Mesendoderm (in vitro differentiated cells): ENCODE data around the gene RAB11FIP4.
"Not testable (repeated sequence)": the region's sequence is repeated elsewhere in the genome, so short reads cannot be mapped to it uniquely, and the experiment has no call there.

Experiments used
- DNase-seq: peaks from one replicate; pipeline ENCODE4 v3.0.0; 2013
- H2AK5ac ChIP-seq: 2 replicates; pipeline ENCODE4 v1.6.1; 2013; ENCODE audit warnings: low read length, inconsistent platforms
- H2BK120ac ChIP-seq: 2 replicates; pipeline ENCODE4 v1.6.1; 2013; ENCODE audit warnings: low read depth, mild to moderate bottlenecking, low read length, moderate library complexity, mixed read lengths
- H2BK15ac ChIP-seq: replicated peaks from 2 replicates; pipeline ENCODE4 v1.6.1; 2013; ENCODE audit warnings: low read depth, mild to moderate bottlenecking, moderate library complexity
- H2BK5ac ChIP-seq: 2 replicates; pipeline ENCODE4 v1.6.1; 2013; ENCODE audit warnings: low read length, inconsistent platforms
- H3K18ac ChIP-seq: 2 replicates; pipeline ENCODE4 v1.6.1; 2013; ENCODE audit warnings: mild to moderate bottlenecking, low read length, mixed read lengths
- H3K23ac ChIP-seq: one replicate; pipeline ENCODE4 v1.6.1; 2013; ENCODE audit warnings: low read length
- H3K27ac ChIP-seq: 2 replicates; pipeline ENCODE4 v1.5.1; 2013; ENCODE audit warnings: low read depth, mild to moderate bottlenecking, inconsistent platforms, low read length, moderate library complexity
- H3K27me3 ChIP-seq: 2 replicates; pipeline ENCODE4 v1.6.1; 2013; ENCODE audit warnings: low read length, control low read depth, mild to moderate bottlenecking, inconsistent platforms; ENCODE audit not compliant: insufficient read depth, poor library complexity
- H3K36me3 ChIP-seq: 2 replicates; pipeline ENCODE4 v1.6.1; 2013; ENCODE audit warnings: low read length, inconsistent platforms; ENCODE audit not compliant: control insufficient read depth, insufficient read depth
- H3K4ac ChIP-seq: one replicate; pipeline ENCODE4 v1.6.1; 2013; ENCODE audit warnings: low read depth, mild to moderate bottlenecking, low read length, moderate library complexity
- H3K4me1 ChIP-seq: 2 replicates; pipeline ENCODE4 v1.6.1; 2013; ENCODE audit warnings: low read depth, low read length, inconsistent platforms; ENCODE audit not compliant: control insufficient read depth
- H3K4me2 ChIP-seq: 2 replicates; pipeline ENCODE4 v1.6.1; 2013; ENCODE audit warnings: low read length
- H3K4me3 ChIP-seq: 2 replicates; pipeline ENCODE4 v1.5.1; 2013; ENCODE audit warnings: mild to moderate bottlenecking, low read length
- H3K56ac ChIP-seq: one replicate; pipeline ENCODE4 v1.6.1; 2013; ENCODE audit warnings: low read length
- H3K79me1 ChIP-seq: 2 replicates; pipeline ENCODE4 v1.6.1; 2013; ENCODE audit warnings: low read length, inconsistent platforms
- H3K79me2 ChIP-seq: 2 replicates; pipeline ENCODE4 v1.6.1; 2013; ENCODE audit warnings: mild to moderate bottlenecking, low read length; ENCODE audit not compliant: control insufficient read depth, insufficient read depth
- H3K9ac ChIP-seq: 2 replicates; pipeline ENCODE4 v1.6.1; 2013; ENCODE audit warnings: low read length, inconsistent platforms
- H4K5ac ChIP-seq: one replicate; pipeline ENCODE4 v1.6.1; 2013; ENCODE audit warnings: low read length
- H4K8ac ChIP-seq: one replicate; pipeline ENCODE4 v1.6.1; 2013; ENCODE audit warnings: low read depth, mild to moderate bottlenecking, control low read depth, low read length, moderate library complexity
- WGBS: extraction: QIAGEN DNeasy Blood & Tissue Kit; methylation state at CpG from one replicate; pipeline ENCODE4 v1.1.7; 2013; ENCODE audit warnings: low lambda C conversion rate, missing lambda C conversion rate; ENCODE audit not compliant: insufficient coverage; ENCODE audit errors: extremely low coverage; 5-methylcytosine and 5-hydroxymethylcytosine counted together

RAB11FIP4 gene

GRCh38 chr17:31381165-31381668, 10.3 kb upstream of the RAB11FIP4 start:
- Histone ChIP-seq H2AK5ac (no peak overlapping the region), H3K36me3 (no peaks in the 10 kb centered on the region), H3K18ac (no peak overlapping the region), H4K5ac (no peak overlapping the region), H3K56ac (no peak overlapping the region), H3K27ac (no peak overlapping the region), H3K79me1 (no peaks in the 10 kb centered on the region), H3K27me3 (no peaks in the 10 kb centered on the region), H2BK15ac (no peak overlapping the region), H3K79me2 (no peaks in the 10 kb centered on the region), H3K9ac (no peak overlapping the region), H3K4me1 (peaks cover 3% of the 10 kb centered on the region), H2BK5ac (no peak overlapping the region), H3K23ac (no peak overlapping the region), H4K8ac (no peak overlapping the region), H3K4me2 (no peak overlapping the region), H3K4me3 (no peak overlapping the region), H3K4ac (no peak overlapping the region), H2BK120ac (no peak overlapping the region)
- no peak for DNase-seq

- not testable (repeated sequence) for H2BK120ac ChIP-seq, H3K27me3 ChIP-seq, H3K27ac ChIP-seq, H3K9ac ChIP-seq, H3K36me3 ChIP-seq, DNase-seq, H3K18ac ChIP-seq, H2BK15ac ChIP-seq, H3K4me2 ChIP-seq, H4K5ac ChIP-seq, H3K4me1 ChIP-seq, H3K79me2 ChIP-seq, H3K4me3 ChIP-seq, H3K56ac ChIP-seq, H2BK5ac ChIP-seq, H3K4ac ChIP-seq, H2AK5ac ChIP-seq, H3K23ac ChIP-seq, H4K8ac ChIP-seq, H3K79me1 ChIP-seq
- WGBS = no CpG with 5 or more reads among the region's 11 CpGs
Observed at GRCh38 chr17:31382668-31383275, 8.7 kb upstream of the RAB11FIP4 start.

GRCh38 chr17:31383488-31383887, 8.0 kb upstream of the RAB11FIP4 start:
- DNase-seq, H3K4me1 ChIP-seq, H3K27me3 ChIP-seq, H3K18ac ChIP-seq, H2BK120ac ChIP-seq, H2BK15ac ChIP-seq, H3K79me2 ChIP-seq, H3K4me3 ChIP-seq, H3K36me3 ChIP-seq, H3K79me1 ChIP-seq, H3K56ac ChIP-seq, H3K9ac ChIP-seq, H2BK5ac ChIP-seq, H3K4me2 ChIP-seq, H4K8ac ChIP-seq, H3K4ac ChIP-seq, H2AK5ac ChIP-seq, H3K23ac ChIP-seq, H3K27ac ChIP-seq, H4K5ac ChIP-seq: not testable (repeated sequence)
- WGBS = no CpG with 5 or more reads among the region's 6 CpGs

- Histone ChIP-seq H2BK120ac (no peak overlapping the region), H3K79me1 (no peaks in the 10 kb centered on the region), H3K9ac (no peak overlapping the region), H3K4me1 (no peaks in the 10 kb centered on the region), H4K8ac (no peak overlapping the region), H2BK15ac (no peak overlapping the region), H3K18ac (no peak overlapping the region), H3K4me2 (no peak overlapping the region), H3K36me3 (no peaks in the 10 kb centered on the region), H3K79me2 (no peaks in the 10 kb centered on the region), H3K4ac (no peak overlapping the region), H2AK5ac (no peak overlapping the region), H4K5ac (no peak overlapping the region), H3K23ac (no peak overlapping the region), H2BK5ac (no peak overlapping the region), H3K27me3 (no peaks in the 10 kb centered on the region), H3K27ac (no peak overlapping the region), H3K56ac (no peak overlapping the region), H3K4me3 (no peak overlapping the region)
- no CpG with 5 or more reads among the region's 7 CpGs for WGBS
- DNase-seq = no peak
Observed at GRCh38 chr17:31385428-31386285, 5.8 kb upstream of the RAB11FIP4 start.

GRCh38 chr17:31386542-31387075, 4.9 kb upstream of the RAB11FIP4 start:
- H3K27ac ChIP-seq = no peak overlapping the region
- H3K4me1 ChIP-seq = no peaks in the 10 kb centered on the region
- no peak overlapping the region for H2BK15ac ChIP-seq
- H3K36me3 ChIP-seq = no peaks in the 10 kb centered on the region
- H3K9ac ChIP-seq = no peak overlapping the region
- H3K56ac ChIP-seq = no peak overlapping the region
- H3K79me2 ChIP-seq = no peaks in the 10 kb centered on the region
- no peak overlapping the region for H3K23ac ChIP-seq
- H3K4ac ChIP-seq = no peak overlapping the region
- H4K8ac ChIP-seq = no peak overlapping the region
- DNase-seq = no peak
- no peak overlapping the region for H4K5ac ChIP-seq
- H2BK5ac ChIP-seq = no peak overlapping the region
- no peak overlapping the region for H2BK120ac ChIP-seq
- no peak overlapping the region for H3K18ac ChIP-seq
- no peak overlapping the region for H2AK5ac ChIP-seq
- no peak overlapping the region for H3K4me2 ChIP-seq
- H3K4me3 ChIP-seq = no peak overlapping the region
- no CpG with 5 or more reads among the region's 3 CpGs for WGBS
- H3K27me3 ChIP-seq = no peaks in the 10 kb centered on the region
- H3K79me1 ChIP-seq = no peaks in the 10 kb centered on the region
